A673 (cell line): ENCODE results near the gene SLC12A7. TPM values are rescaled to one million over a fixed set of nuclear protein-coding genes. Genes with fewer than 3 reads are reported as not detected.

ENCODE experiments used
- BruUV-seq: library from RNA; stranded (reverse); fragments of 400-500 nt; replicated peaks from 2 replicates; lab custom pipeline; 2021; lab: Mats Ljungman, UMichigan
- CTCF ChIA-PET: fragments of 300-600 bp; sonication (Branson Sonifier 250); formaldehyde crosslinking; loops from one replicate; lab custom pipeline; 2022; ENCODE audit warnings: antibody characterized with exemption; lab: Charles Lee
- POLR2A ChIA-PET: fragments of 300-600 bp; sonication (Branson Sonifier 250); formaldehyde crosslinking; loops from one replicate; lab custom pipeline; 2022; ENCODE audit warnings: antibody characterized with exemption; ENCODE audit not compliant: low non-redundant PET; lab: Charles Lee
- DNase-seq: peaks from one replicate; pipeline ENCODE4 v3.0.0-alpha.2; 2015; ENCODE audit warnings: low spot score
- H3K27ac ChIP-seq: fragments of 200-600 bp; sonication (generic); 2 replicates; pipeline ENCODE4 v1.5.1; 2016; ENCODE audit warnings: mixed run types, low read depth, mild to moderate bottlenecking, mixed read lengths, antibody characterized with exemption, low read length; ENCODE audit not compliant: poor library complexity, severe bottlenecking
- H3K27me3 ChIP-seq: fragments of 200-600 bp; sonication (generic); replicated peaks from 2 replicates; pipeline ENCODE4 v1.6.1; 2017; ENCODE audit warnings: mixed run types, low read depth, mild to moderate bottlenecking, mixed read lengths, antibody characterized with exemption, low read length; ENCODE audit not compliant: insufficient read depth, poor library complexity
- H3K36me3 ChIP-seq: fragments of 200-600 bp; sonication (generic); 2 replicates; pipeline ENCODE4 v1.6.1; 2016; ENCODE audit warnings: mixed run types, mild to moderate bottlenecking, mixed read lengths, antibody characterized with exemption, low read length; ENCODE audit not compliant: insufficient read depth, poor library complexity, severe bottlenecking
- H3K4me1 ChIP-seq: fragments of 200-600 bp; sonication (generic); 2 replicates; pipeline ENCODE4 v1.6.1; 2017; ENCODE audit warnings: mixed run types, mild to moderate bottlenecking, mixed read lengths, antibody characterized with exemption, low read length; ENCODE audit not compliant: insufficient read depth, poor library complexity, severe bottlenecking
- H3K4me3 ChIP-seq: fragments of 200-600 bp; sonication (generic); 2 replicates; pipeline ENCODE4 v1.5.1; 2016; ENCODE audit warnings: low read depth, mixed run types, mild to moderate bottlenecking, mixed read lengths, low read length; ENCODE audit not compliant: poor library complexity, severe bottlenecking
- H3K9me3 ChIP-seq: fragments of 200-600 bp; sonication (generic); 2 replicates; pipeline ENCODE4 v1.6.1; 2016; ENCODE audit warnings: mixed run types, low read depth, mild to moderate bottlenecking, mixed read lengths, antibody characterized with exemption, low read length; ENCODE audit not compliant: poor library complexity, severe bottlenecking
- EZH2 ChIP-seq: fragments of 200-600 bp; sonication (generic); IDR thresholded peaks from 2 replicates; pipeline ENCODE4 v1.6.1; 2017; ENCODE audit warnings: borderline replicate concordance, low read depth, mild to moderate bottlenecking, mixed read lengths, antibody characterized with exemption, low read length; ENCODE audit not compliant: poor library complexity, severe bottlenecking
- intact Hi-C: fragments of 100-400 bp; cut with micrococcal nuclease; formaldehyde crosslinking; loops from one replicate; pipeline ENCODE4 v1.10.0; 2022; ENCODE audit not compliant: unreplicated experiment
- total RNA-seq: library from RNA; stranded (reverse); gene quantifications from 2 replicates; pipeline ENCODE4 v1.2.3, GENCODE V29; 2021
- TF ChIP-seq, protein P1 (sequence below): fragments of 300-800, 200-600 bp; sonication (generic); conservative IDR thresholded peaks from 2 replicates; pipeline ENCODE4 v1.5.1; 2017; ENCODE audit warnings: low read depth, mild to moderate bottlenecking, antibody characterized with exemption, low read length, moderate library complexity, mixed read lengths

Gene SLC12A7
- total RNA-seq, 1 experiment from 2014 or later: 45.2 TPM

DNA sequence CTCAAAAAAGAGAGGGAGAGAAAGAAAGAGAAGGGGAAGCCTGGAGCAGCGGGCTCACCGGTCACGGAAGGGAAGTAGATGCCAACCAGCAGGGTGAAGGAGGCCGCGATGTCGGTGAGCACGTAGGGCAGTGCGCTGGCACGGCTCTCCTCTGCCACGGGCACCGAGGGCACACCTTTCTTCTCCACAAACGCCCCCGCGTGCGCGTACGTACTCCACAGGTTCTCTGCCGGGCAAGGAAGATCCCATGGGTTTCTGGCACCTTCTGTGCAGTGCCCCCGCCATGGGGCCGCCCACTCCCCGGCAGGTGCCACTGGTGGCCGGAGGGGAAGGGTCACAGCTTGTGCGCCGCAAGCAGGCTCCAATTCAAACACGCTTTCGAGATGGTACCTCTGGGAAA, 30.3 kb downstream of the SLC12A7 start:
- no TSS peak for BruUV-seq
- POLR2A ChIA-PET: no interaction called here
- H3K27ac ChIP-seq: no peak overlapping the region

DNA sequence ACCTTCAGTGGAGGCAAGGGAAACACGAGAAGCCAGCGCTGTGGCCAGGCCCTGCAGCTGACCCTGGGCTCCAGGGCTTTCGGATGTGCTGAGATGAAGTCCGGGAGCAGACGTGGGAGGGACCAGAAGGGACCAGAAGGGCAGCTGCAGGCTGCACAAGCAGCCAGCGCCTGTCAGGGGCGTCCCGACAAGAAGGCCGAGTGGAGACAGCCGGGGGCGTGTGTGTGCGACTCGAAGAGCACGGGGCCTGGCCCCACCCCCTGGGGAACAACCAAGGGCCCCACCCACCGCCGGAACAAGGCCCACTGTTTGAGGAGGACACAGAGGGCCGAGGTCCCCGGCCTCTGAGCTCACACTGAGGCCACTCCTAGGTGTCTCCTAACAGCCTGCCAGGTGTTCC, 31.4 kb downstream of the SLC12A7 start:
- no TSS peak for BruUV-seq
- Histone ChIP-seq H3K4me1 (no peaks in the 10 kb centered on the region), H3K4me3 (no peak overlapping the region), H3K36me3 (peaks cover 3% of the 10 kb centered on the region), H3K27ac (no peak overlapping the region), H3K9me3 (no peaks in the 10 kb centered on the region), H3K27me3 (no peaks in the 10 kb centered on the region)
- DNase-seq: no peak
- CTCF ChIA-PET: no interaction called here
- no peak for TF ChIP-seq EZH2
- TF ChIP-seq, protein P1, sequence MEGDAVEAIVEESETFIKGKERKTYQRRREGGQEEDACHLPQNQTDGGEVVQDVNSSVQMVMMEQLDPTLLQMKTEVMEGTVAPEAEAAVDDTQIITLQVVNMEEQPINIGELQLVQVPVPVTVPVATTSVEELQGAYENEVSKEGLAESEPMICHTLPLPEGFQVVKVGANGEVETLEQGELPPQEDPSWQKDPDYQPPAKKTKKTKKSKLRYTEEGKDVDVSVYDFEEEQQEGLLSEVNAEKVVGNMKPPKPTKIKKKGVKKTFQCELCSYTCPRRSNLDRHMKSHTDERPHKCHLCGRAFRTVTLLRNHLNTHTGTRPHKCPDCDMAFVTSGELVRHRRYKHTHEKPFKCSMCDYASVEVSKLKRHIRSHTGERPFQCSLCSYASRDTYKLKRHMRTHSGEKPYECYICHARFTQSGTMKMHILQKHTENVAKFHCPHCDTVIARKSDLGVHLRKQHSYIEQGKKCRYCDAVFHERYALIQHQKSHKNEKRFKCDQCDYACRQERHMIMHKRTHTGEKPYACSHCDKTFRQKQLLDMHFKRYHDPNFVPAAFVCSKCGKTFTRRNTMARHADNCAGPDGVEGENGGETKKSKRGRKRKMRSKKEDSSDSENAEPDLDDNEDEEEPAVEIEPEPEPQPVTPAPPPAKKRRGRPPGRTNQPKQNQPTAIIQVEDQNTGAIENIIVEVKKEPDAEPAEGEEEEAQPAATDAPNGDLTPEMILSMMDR: no peak
- POLR2A ChIA-PET: no interaction called here
- intact Hi-C loops: no loop called here

More for the DNA sequence above, 30.3 kb downstream of the SLC12A7 start:
- CTCF ChIA-PET: no interaction called here
- Histone ChIP-seq H3K4me3 (no peak overlapping the region), H3K36me3 (peaks cover 4% of the 10 kb centered on the region), H3K4me1 (no peaks in the 10 kb centered on the region), H3K9me3 (no peaks in the 10 kb centered on the region), H3K27me3 (no peaks in the 10 kb centered on the region)
- no peak for DNase-seq
- intact Hi-C loops: no loop called here
- TF ChIP-seq EZH2: no peak
- TF ChIP-seq, protein P1: no peak

DNA sequence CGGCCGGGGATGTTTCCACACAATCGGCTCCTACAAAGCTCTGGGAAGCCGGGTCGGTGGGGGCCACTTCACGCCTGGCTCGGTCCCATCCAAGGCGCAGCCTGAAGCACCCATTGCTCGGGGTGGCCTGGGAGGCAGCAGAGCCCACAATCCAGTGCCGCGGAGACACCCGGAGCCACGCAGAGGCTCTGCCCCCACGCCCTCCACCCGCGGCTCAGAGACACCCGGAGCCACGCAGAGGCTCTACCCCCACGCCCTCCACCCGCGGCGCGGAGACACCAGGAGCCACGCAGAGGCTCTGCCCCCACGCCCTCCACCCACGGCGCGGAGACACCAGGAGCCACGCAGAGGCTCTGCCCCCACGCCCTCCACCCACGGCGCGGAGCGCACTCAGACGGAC, 31.9 kb downstream of the SLC12A7 start:
- H3K9me3 ChIP-seq: no peaks in the 10 kb centered on the region
- intact Hi-C loops: no loop called here
- H3K4me1 ChIP-seq: no peaks in the 10 kb centered on the region
- ChIA-PET POLR2A (no interaction called here), CTCF (no interaction called here)
- no peak for DNase-seq
- TF ChIP-seq, protein P1: no peak
- TF ChIP-seq EZH2: no peak
- no peaks in the 10 kb centered on the region for H3K27me3 ChIP-seq
- no peak overlapping the region for H3K27ac ChIP-seq
- BruUV-seq: no TSS peak
- peaks cover 3% of the 10 kb centered on the region for H3K36me3 ChIP-seq
- no peak overlapping the region for H3K4me3 ChIP-seq
